Caco-2 (cell line): Measurements from ENCODE around the gene MAPK13. TPM values are rescaled to one million over a fixed set of nuclear protein-coding genes. Genes with fewer than 3 reads are reported as not detected.

Source experiments
- BruUV-seq: library from RNA; stranded (reverse); fragments of 400-500 nt; replicated peaks from 2 replicates; lab custom pipeline; 2021; lab: Mats Ljungman, UMichigan
- CTCF ChIA-PET: fragments of 300-600 bp; sonication (Branson Sonifier 250); formaldehyde crosslinking; loops from one replicate; lab custom pipeline; 2022; ENCODE audit warnings: antibody characterized with exemption; lab: Charles Lee
- POLR2A ChIA-PET: fragments of 300-600 bp; sonication (Branson Sonifier 250); formaldehyde crosslinking; loops from one replicate; lab custom pipeline; 2022; ENCODE audit warnings: antibody characterized with exemption; lab: Charles Lee
- DNase-seq, 2 experiments: peaks; one replicate each; pipeline versions ENCODE4 v3.0.0 to v3.0.0-alpha.2; 2020 to 2022
- H3K27me3 ChIP-seq: replicated peaks from 2 replicates; pipeline ENCODE4 v1.6.0; 2011; ENCODE audit warnings: low read length; ENCODE audit not compliant: control insufficient read depth, insufficient read depth
- H3K36me3 ChIP-seq: 2 replicates; pipeline ENCODE4 v1.5.1; 2011; ENCODE audit warnings: low read length; ENCODE audit not compliant: control insufficient read depth, insufficient read depth
- H3K4me1 ChIP-seq: fragments of 250-450 bp; sonication (Bioruptor Pico); 2 replicates; pipeline ENCODE4 v1.5.1; 2020; ENCODE audit warnings: mild to moderate bottlenecking
- H3K4me3 ChIP-seq: 2 replicates; pipeline ENCODE4 v1.5.1; 2011; ENCODE audit warnings: low read depth, mild to moderate bottlenecking, control low read depth, low read length
- H3K9me3 ChIP-seq: fragments of 250-450 bp; sonication (Bioruptor Pico); 2 replicates; pipeline ENCODE4 v1.5.1; 2020; ENCODE audit warnings: mild to moderate bottlenecking, moderate library complexity
- H3K27ac Mint-ChIP-seq: one replicate; pipeline ENCODE4 v1.8.0; 2022; ENCODE audit warnings: mixed read lengths; ENCODE audit not compliant: unreplicated experiment
- H3K27me3 Mint-ChIP-seq: one replicate; pipeline ENCODE4 v1.8.0; 2022; ENCODE audit warnings: mixed read lengths; ENCODE audit not compliant: insufficient read depth, unreplicated experiment
- H3K36me3 Mint-ChIP-seq: one replicate; pipeline ENCODE4 v1.8.0; 2022; ENCODE audit warnings: mild to moderate bottlenecking, mixed read lengths; ENCODE audit not compliant: insufficient read depth, unreplicated experiment
- H3K4me1 Mint-ChIP-seq: one replicate; pipeline ENCODE4 v1.8.0; 2022; ENCODE audit warnings: low read depth, mixed read lengths; ENCODE audit not compliant: unreplicated experiment
- H3K4me3 Mint-ChIP-seq: one replicate; pipeline ENCODE4 v1.8.0; 2022; ENCODE audit warnings: mild to moderate bottlenecking, moderate library complexity, mixed read lengths; ENCODE audit not compliant: unreplicated experiment
- H3K9me3 Mint-ChIP-seq: one replicate; pipeline ENCODE4 v1.8.0; 2022; ENCODE audit warnings: mixed read lengths; ENCODE audit not compliant: unreplicated experiment
- CTCF ChIP-seq, 2 experiments: fragments of 200-600 bp in 1 of 2; IDR thresholded peaks; 1 replicate in 1 of 2; 2 replicates in 1 of 2; pipeline versions ENCODE4 v1.5.1 to v1.8.0; 2011 to 2022; ENCODE audit warnings: antibody characterized with exemption in 1 of 2, control low read depth in 1 of 2, inconsistent platforms in 1 of 2, low read depth in 1 of 2, low read length in 1 of 2, mild to moderate bottlenecking in 1 of 2, moderate library complexity in 1 of 2; ENCODE audit not compliant: insufficient read depth in 1 of 2, severe bottlenecking in 1 of 2, unreplicated experiment in 1 of 2
- intact Hi-C: fragments of 100-400 bp; cut with micrococcal nuclease; formaldehyde crosslinking; loops from one replicate; pipeline ENCODE4 v1.10.0; 2022; ENCODE audit not compliant: unreplicated experiment
- total RNA-seq: library from RNA; stranded (reverse); gene quantifications from 2 replicates; pipeline ENCODE4 v1.2.3, GENCODE V29; 2022

Gene MAPK13
- total RNA-seq, 1 experiment from 2014 or later: 45.7 TPM

GRCh38 chr6:36095497-36096391 is 34.6 kb upstream of the MAPK13 start:
- H3K9me3 Mint-ChIP-seq: no peaks in the 10 kb centered on the region
- H3K27me3 Mint-ChIP-seq: no peaks in the 10 kb centered on the region
- peak overlapping the region; percentile 85 for H3K27ac Mint-ChIP-seq
- H3K4me3 ChIP-seq: 0 out of 2 replicates have a peak overlapping the region, but pooled peaks have one; percentile 4
- peaks cover 66% of the 10 kb centered on the region for H3K36me3 Mint-ChIP-seq
- H3K27me3 ChIP-seq: no peaks in the 10 kb centered on the region
- intact Hi-C loops: loop anchor here (1.0 to 10.0 kb wide), 4 partner anchors 20 to 511 kb away; partner anchors contain the start of gene MAPK14
- H3K9me3 ChIP-seq: no peaks in the 10 kb centered on the region
- DNase-seq: peak; percentile 75 to 83
- ChIA-PET CTCF (interaction anchor here (0.7 to 4.0 kb wide), 5 partner anchors 8 to 245 kb away, joined by 3 to 28 read pairs (median 3); partner anchors contain the start of gene MAPK14), POLR2A (interaction anchor here (0.6 to 2.4 kb wide), 3 partner anchors 36 to 95 kb away, joined by 3 to 13 read pairs (median 3); partner anchors contain the start of gene MAPK14)
- H3K4me3 Mint-ChIP-seq: peak overlapping the region; percentile 61
- H3K4me1 Mint-ChIP-seq: peaks cover 29% of the 10 kb centered on the region
- H3K36me3 ChIP-seq: no peaks in the 10 kb centered on the region; the same call in none of the 2 replicates
- TSS peak; percentile 83 for BruUV-seq
- H3K4me1 ChIP-seq: peaks cover 32% of the 10 kb centered on the region
- no peak for TF ChIP-seq CTCF (IDR thresholded peaks at IDR 0.05; ENCODE audit: insufficient read depth in 1 of 2, low read depth in 1 of 2, low read length in 1 of 2, severe bottlenecking in 1 of 2, unreplicated experiment in 1 of 2)

GRCh38 chr6:36098253-36098919 is 31.9 kb upstream of the MAPK13 start:
- Histone ChIP-seq H3K27me3 (no peaks in the 10 kb centered on the region), H3K4me1 (peaks cover 32% of the 10 kb centered on the region), H3K9me3 (no peaks in the 10 kb centered on the region), H3K4me3 (no peak overlapping the region), H3K36me3 (peaks cover 3% of the 10 kb centered on the region)
- Mint-ChIP-seq H3K27me3 (no peaks in the 10 kb centered on the region), H3K4me1 (peaks cover 22% of the 10 kb centered on the region), H3K27ac (no peak overlapping the region), H3K4me3 (no peak overlapping the region), H3K36me3 (peaks cover 52% of the 10 kb centered on the region), H3K9me3 (no peaks in the 10 kb centered on the region)
- intact Hi-C loops: loop anchor here (5.0 to 10.0 kb wide), 2 partner anchors 136 to 514 kb away; no protein-coding TSS in a partner anchor
- ChIA-PET POLR2A (no interaction called here), CTCF (interaction anchor here (0.7 kb wide), 1 partner anchor 71 kb away, joined by 3 read pairs; the partner anchor contains the start of gene MAPK14)
- TF ChIP-seq CTCF (IDR thresholded peaks at IDR 0.05; ENCODE audit: insufficient read depth in 1 of 2, low read depth in 1 of 2, low read length in 1 of 2, severe bottlenecking in 1 of 2, unreplicated experiment in 1 of 2): no peak
- no TSS peak for BruUV-seq
- DNase-seq: no peak
